ENCODE measurements around the gene SCN2B. TPM values are rescaled to one million over a fixed set of nuclear protein-coding genes. Genes with fewer than 3 reads are reported as not detected.

Gene SCN2B
- total RNA-seq, 2 donors from 2014 or later: 3.4 to 8.2 TPM

DNA sequence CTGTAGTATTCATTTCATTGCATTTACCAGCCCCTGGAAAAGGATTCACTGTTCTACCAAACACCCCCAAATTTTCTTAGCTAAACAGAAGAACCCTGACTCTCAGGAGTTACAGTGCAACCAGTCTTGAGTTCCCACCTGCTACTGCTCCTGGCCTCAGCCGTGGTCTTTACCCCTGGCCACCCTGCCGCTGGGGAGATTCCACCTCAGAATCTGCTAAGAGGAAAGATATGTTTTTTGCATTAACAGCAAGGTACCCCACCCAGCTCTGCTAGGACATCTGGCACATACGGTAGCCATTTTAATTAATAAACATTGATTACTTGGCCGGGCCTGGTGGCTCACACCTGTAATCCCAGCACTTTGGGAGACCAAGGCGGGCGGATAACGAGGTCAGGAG lies 39.3 kb upstream of the SCN2B start:
- H3K9me3 ChIP-seq: no peaks in the 10 kb centered on the region
- peaks cover 0 to 20% of the 10 kb centered on the region in 2 donors for H3K4me1 ChIP-seq
- no peak for DNase-seq (ENCODE audit: low spot score)
- H3K36me3 ChIP-seq: no peaks in the 10 kb centered on the region
- no peak overlapping the region for H3K4me3 ChIP-seq
- no peak overlapping the region for H3K27ac ChIP-seq
- H3K27me3 ChIP-seq: no peaks in the 10 kb centered on the region
- TF ChIP-seq, protein P1, sequence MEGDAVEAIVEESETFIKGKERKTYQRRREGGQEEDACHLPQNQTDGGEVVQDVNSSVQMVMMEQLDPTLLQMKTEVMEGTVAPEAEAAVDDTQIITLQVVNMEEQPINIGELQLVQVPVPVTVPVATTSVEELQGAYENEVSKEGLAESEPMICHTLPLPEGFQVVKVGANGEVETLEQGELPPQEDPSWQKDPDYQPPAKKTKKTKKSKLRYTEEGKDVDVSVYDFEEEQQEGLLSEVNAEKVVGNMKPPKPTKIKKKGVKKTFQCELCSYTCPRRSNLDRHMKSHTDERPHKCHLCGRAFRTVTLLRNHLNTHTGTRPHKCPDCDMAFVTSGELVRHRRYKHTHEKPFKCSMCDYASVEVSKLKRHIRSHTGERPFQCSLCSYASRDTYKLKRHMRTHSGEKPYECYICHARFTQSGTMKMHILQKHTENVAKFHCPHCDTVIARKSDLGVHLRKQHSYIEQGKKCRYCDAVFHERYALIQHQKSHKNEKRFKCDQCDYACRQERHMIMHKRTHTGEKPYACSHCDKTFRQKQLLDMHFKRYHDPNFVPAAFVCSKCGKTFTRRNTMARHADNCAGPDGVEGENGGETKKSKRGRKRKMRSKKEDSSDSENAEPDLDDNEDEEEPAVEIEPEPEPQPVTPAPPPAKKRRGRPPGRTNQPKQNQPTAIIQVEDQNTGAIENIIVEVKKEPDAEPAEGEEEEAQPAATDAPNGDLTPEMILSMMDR (IDR thresholded peaks at IDR 0.05): no peak

DNA sequence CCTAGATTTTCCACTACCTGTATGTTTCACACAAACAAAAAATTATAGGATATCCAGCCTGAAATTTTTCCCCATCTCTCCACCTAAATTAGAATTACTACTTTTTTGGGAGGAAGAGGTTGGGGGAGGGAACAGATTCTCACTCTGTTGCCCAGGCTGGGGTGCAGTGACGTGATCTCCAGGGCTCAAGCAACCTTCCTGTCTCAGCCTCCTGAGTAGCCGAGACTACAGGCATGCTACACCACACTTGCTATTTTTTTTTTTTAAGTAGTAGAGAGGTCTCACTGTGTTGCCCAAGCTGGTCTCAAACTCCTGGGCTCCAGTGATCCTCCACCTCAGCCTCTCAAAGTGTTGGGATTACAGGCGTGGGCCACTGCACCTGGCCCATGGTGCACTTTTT lies 38.8 kb upstream of the SCN2B start:
- Histone ChIP-seq H3K27me3 (no peaks in the 10 kb centered on the region), H3K36me3 (no peaks in the 10 kb centered on the region), H3K4me1 (peaks cover 0 to 25% of the 10 kb centered on the region in 2 donors), H3K9me3 (no peaks in the 10 kb centered on the region), H3K27ac (no peak overlapping the region), H3K4me3 (no peak overlapping the region)
- no peak for DNase-seq (ENCODE audit: low spot score)
- TF ChIP-seq, protein P1 (IDR thresholded peaks at IDR 0.05): no peak

DNA sequence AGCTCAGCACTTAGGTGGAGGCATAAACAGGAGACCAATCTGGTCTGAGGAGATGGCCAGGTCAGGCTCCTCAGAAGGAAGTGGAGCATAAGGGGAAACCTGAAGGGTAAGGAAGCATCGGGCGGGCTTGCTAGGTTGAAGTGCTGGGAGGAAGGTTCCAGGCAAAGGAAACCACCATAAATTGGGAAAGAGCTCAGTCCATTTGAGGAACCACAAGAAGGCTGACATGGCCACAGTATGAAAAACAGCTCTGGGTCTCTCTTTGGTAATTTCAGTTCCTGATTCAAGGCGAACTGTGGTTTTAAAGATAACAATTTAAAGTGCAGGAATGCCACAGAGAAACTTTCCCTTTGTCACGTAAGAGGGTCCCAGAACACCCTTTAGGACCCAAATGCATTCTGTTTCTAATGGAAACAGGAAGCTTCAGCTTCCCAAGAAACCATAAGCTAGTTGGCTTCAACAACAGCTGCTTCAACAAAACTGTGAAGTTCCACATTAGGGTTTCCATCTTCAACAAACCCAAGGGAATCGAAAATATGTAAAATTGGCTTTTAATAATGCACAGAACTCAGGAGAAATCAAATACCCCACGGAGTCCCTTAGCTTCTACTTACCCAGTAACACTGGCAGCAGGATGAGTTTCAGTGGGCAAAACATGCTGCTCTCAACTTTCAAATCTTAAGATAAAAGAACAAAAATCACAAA lies 37.9 kb upstream of the SCN2B start:
- Histone ChIP-seq H3K9me3 (no peaks in the 10 kb centered on the region), H3K36me3 (no peaks in the 10 kb centered on the region), H3K4me3 (no peak overlapping the region), H3K27ac (peak overlapping the region in 1 of 2 donors; percentile 27), H3K27me3 (no peaks in the 10 kb centered on the region), H3K4me1 (peaks cover 0 to 26% of the 10 kb centered on the region in 2 donors)
- TF ChIP-seq, protein P1 (IDR thresholded peaks at IDR 0.05): no peak
- no peak for DNase-seq (ENCODE audit: low spot score)

DNA sequence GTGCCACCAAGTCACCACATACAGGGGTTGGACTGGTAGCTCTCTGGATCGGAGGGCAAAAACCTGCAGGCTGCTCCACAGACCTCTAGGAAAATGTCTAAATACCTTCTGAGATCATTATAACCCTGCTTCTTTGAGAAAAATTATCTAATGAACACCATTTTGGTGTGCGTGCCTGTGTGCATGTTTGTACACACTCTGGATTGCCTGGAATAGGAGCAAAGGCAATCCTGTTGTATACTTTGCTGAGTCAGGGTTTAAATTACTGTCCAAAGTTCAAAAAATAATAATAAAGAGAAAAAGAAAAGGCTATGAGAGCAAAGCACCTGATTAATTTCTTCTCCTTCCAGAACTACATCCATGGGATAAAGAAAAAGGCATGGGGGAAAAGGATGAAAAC lies 37.3 kb upstream of the SCN2B start:
- no peaks in the 10 kb centered on the region for H3K36me3 ChIP-seq

DNA sequence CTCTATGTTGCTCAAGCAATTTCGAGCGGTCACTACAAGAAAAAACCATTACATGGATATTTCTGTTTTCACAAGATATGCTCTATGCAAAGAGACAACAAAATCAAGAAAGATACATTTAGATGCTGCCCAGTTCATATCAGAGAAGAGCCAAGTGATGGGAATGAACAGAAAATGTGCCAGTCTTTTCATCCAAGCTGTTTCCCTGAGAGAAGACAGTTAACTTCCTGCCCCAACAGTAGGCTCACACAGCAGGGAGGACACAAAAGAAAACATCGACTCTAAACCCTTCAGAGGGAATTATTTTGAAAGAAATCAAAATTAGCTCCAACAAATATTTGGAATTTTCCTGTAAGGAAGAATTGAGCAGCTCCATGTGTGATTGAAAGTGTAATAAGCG lies 36.8 kb upstream of the SCN2B start:
- H3K4me3 ChIP-seq: no peak overlapping the region
- no peaks in the 10 kb centered on the region for H3K27me3 ChIP-seq

More for the DNA sequence above, 37.3 kb upstream of the SCN2B start:
- DNase-seq (ENCODE audit: low spot score): no peak
- no peak overlapping the region for H3K4me3 ChIP-seq
- no peaks in the 10 kb centered on the region for H3K27me3 ChIP-seq
- no peaks in the 10 kb centered on the region for H3K9me3 ChIP-seq
- H3K4me1 ChIP-seq: peaks cover 0 to 26% of the 10 kb centered on the region in 2 donors
- TF ChIP-seq, protein P1 (IDR thresholded peaks at IDR 0.05): no peak
- peak overlapping the region in 1 of 2 donors; percentile 17 for H3K27ac ChIP-seq

More for the DNA sequence above, 36.8 kb upstream of the SCN2B start:
- Histone ChIP-seq H3K36me3 (no peaks in the 10 kb centered on the region), H3K27ac (peak overlapping the region in 1 of 2 donors; percentile 17), H3K4me1 (peaks cover 0 to 26% of the 10 kb centered on the region in 2 donors), H3K9me3 (no peaks in the 10 kb centered on the region)
- DNase-seq (ENCODE audit: low spot score): no peak
- TF ChIP-seq, protein P1 (IDR thresholded peaks at IDR 0.05): no peak

All from right atrium auricular region (tissue), 2 donors.